Measurements from ENCODE around the gene CMA1.
"Not testable (repeated sequence)": the region's sequence is repeated elsewhere in the genome, so short reads cannot be mapped to it uniquely, and the experiment has no call there.

DNA sequence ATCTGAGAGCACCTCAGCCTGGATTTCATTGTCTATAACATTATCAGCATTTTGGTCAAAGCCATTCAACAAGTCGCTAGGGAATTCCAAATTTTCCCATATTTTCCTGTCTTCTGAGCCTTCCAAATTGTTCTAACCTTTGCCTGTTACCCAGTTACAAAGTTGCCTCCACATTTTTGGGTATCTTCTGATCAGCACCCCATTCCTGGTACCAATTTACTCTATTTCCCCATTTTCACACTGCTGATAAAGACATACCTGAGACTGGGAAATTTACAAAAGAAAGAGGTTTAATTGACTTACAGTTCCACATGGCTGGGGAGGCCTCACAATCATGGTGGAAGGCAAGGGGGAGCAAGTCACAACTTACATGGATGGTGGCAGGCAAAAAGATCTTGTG lies 41.0 kb upstream of the CMA1 start:
- TF ChIP-seq CTCF (conservative IDR thresholded peaks at IDR 0.05; ENCODE audit: low read depth in 2 of 2); POLR2AphosphoS5 (IDR thresholded peaks at IDR 0.05; ENCODE audit: low read depth); NANOG (IDR thresholded peaks at IDR 0.05; ENCODE audit: borderline replicate concordance): not testable (repeated sequence)

Data from GM23338 (cell line).